Esophagus muscularis mucosa (tissue), 4 donors: ENCODE results near the gene SH3BGR. TPM values are rescaled to one million over a fixed set of nuclear protein-coding genes. Genes with fewer than 3 reads are reported as not detected.
A peak's percentile ranks its signal among the peaks of the same experiment; 100 is the strongest.

Source experiments
- DNase-seq: peaks from one replicate; pipeline ENCODE4 v3.0.0-alpha.2; 2017; ENCODE audit errors: extremely low spot score
- H3K27ac ChIP-seq, 4 donors: fragments of 200-600 bp; sonication (generic); replicated peaks in 1 of 4; 1 replicate in 3 of 4; 2 replicates in 1 of 4; pipeline ENCODE4 v1.5.1; 2016 to 2019; ENCODE audit warnings: mild to moderate bottlenecking in 1 of 4
- H3K27me3 ChIP-seq, 4 donors: fragments of 200-600 bp; sonication (generic); one replicate each; pipeline versions ENCODE4 v1.5.1 to v1.6.0; 2016 to 2019
- H3K36me3 ChIP-seq, 4 donors: fragments of 200-600 bp; sonication (generic); one replicate each; pipeline ENCODE4 v1.5.1; 2016 to 2019
- H3K4me1 ChIP-seq, 4 donors: fragments of 200-600 bp; sonication (generic); one replicate each; pipeline ENCODE4 v1.5.1; 2016 to 2019
- H3K4me3 ChIP-seq, 4 donors: fragments of 200-600 bp; sonication (generic); 1 replicate in 2 of 4; 2 replicates in 2 of 4; pipeline ENCODE4 v1.5.1; 2016 to 2019; ENCODE audit warnings: mild to moderate bottlenecking in 4 of 4, moderate library complexity in 1 of 4
- H3K9me3 ChIP-seq, 4 donors: fragments of 200-600 bp; sonication (generic); 1 replicate in 3 of 4; 2 replicates in 1 of 4; pipeline ENCODE4 v1.5.1; 2016 to 2019
- CTCF ChIP-seq, 3 experiments: fragments of 200-600 bp in 2 of 3; fragments of 450-650 bp in 1 of 3; sonication (generic) in 2 of 3; IDR thresholded peaks; one replicate each; pipeline ENCODE4 v1.5.1; 2017 to 2019; ENCODE audit warnings: antibody characterized with exemption in 3 of 3, mild to moderate bottlenecking in 2 of 3, moderate library complexity in 1 of 3
- EP300 ChIP-seq: sonication (generic); formaldehyde crosslinking; IDR thresholded peaks from one replicate; pipeline ENCODE4 v1.6.1; 2017; ENCODE audit warnings: antibody characterized with exemption
- POLR2A ChIP-seq: fragments of 450-650 bp; IDR thresholded peaks from one replicate; pipeline ENCODE4 v1.6.1; 2017; ENCODE audit warnings: antibody characterized with exemption, moderate library complexity, mild to moderate bottlenecking, low read depth
- POLR2AphosphoS5 ChIP-seq, 2 donors: sonication (generic); formaldehyde crosslinking; IDR thresholded peaks; one replicate each; pipeline ENCODE4 v1.6.1; 2017; ENCODE audit warnings: antibody characterized with exemption in 2 of 2
- WGBS: methylation state at CpG from one replicate; pipeline ENCODE4 v1.1.5; 2018; 5-methylcytosine and 5-hydroxymethylcytosine counted together
- intact Hi-C: fragments of 100-400 bp; cut with DNase I; formaldehyde crosslinking; loops from one replicate; pipeline ENCODE4 v1.15.1; 2023
- total RNA-seq, 4 donors: library from RNA; depleted of rRNA; stranded (reverse); fragments of >200 nt; gene quantifications; one replicate each; pipeline versions ENCODE4 v1.1.0 to v1.2.1, GENCODE V29; 2016

The SH3BGR gene
- total RNA-seq, 4 donors from 2014 or later, result 9.7 to 33.9 (median 24.1) TPM

GRCh38 chr21:39441502-39442475, 10.0 kb upstream of the SH3BGR start:
- H3K27me3 ChIP-seq, result no peaks in the 10 kb centered on the region
- TF ChIP-seq CTCF (IDR thresholded peaks at IDR 0.05) (peak; percentile 64 to 73 (median 65)), POLR2A (no peak)
- WGBS, result 58% methylated on average over 13 of the region's 13 CpGs

GRCh38 chr21:39444421-39445180, 7.2 kb upstream of the SH3BGR start:
- whole genome bisulfite sequencing, result 10% methylated on average over 15 of the region's 15 CpGs
- Histone ChIP-seq H3K9me3 (no peaks in the 10 kb centered on the region), H3K4me3 (peak overlapping the region; percentile 71 to 93 (median 81)), H3K27ac (peak overlapping the region; percentile 90 to 94 (median 92)), H3K36me3 (no peaks in the 10 kb centered on the region), H3K27me3 (no peaks in the 10 kb centered on the region), H3K4me1 (peaks cover 7 to 23% (median 16%) of the 10 kb centered on the region in 4 donors)
- DNase-seq, result no peak
- no peak for TF ChIP-seq POLR2A
- TF ChIP-seq POLR2AphosphoS5 (IDR thresholded peaks at IDR 0.05), result peak in 1 of 2 donors; percentile 53
- intact Hi-C loops, result loop anchor here (5.0 kb wide), 1 partner anchor 57 kb away; no protein-coding TSS in a partner anchor

More at GRCh38 chr21:39441502-39442475, 10.0 kb upstream of the SH3BGR start:
- Histone ChIP-seq H3K4me1 (peaks cover 7 to 23% (median 16%) of the 10 kb centered on the region in 4 donors), H3K27ac (no peak overlapping the region), H3K4me3 (no peak overlapping the region), H3K9me3 (no peaks in the 10 kb centered on the region), H3K36me3 (no peaks in the 10 kb centered on the region)
- no peak for DNase-seq
- intact Hi-C loops, result loop anchor here (5.0 kb wide), 1 partner anchor 54 kb away; no protein-coding TSS in a partner anchor

- peak within 1 kb of the TSS; percentile 71 to 93 (median 81) for H3K4me3 ChIP-seq
- H3K9me3 ChIP-seq, result no peaks in the 10 kb centered on the region
- peak; percentile 97 for DNase-seq
- peaks cover 7 to 23% (median 19%) of the 10 kb centered on the region in 4 donors for H3K4me1 ChIP-seq
- peak within 1 kb of the TSS; percentile 90 to 94 (median 92) for H3K27ac ChIP-seq
- peak; percentile 29 for TF ChIP-seq POLR2A
- TF ChIP-seq EP300, result no peak
- peak; percentile 83 to 87 for TF ChIP-seq POLR2AphosphoS5 (IDR thresholded peaks at IDR 0.05)
- peak in 2 of 3 experiments; percentile 9 to 13 for TF ChIP-seq CTCF (IDR thresholded peaks at IDR 0.05)
- WGBS, result under 1% methylated on average over 29 of the region's 83 CpGs
- no peaks in the 10 kb centered on the region for H3K36me3 ChIP-seq
- H3K27me3 ChIP-seq, result no peaks in the 10 kb centered on the region
- intact Hi-C loops, result no loop called here
Measured at GRCh38 chr21:39445321-39446269, 6.2 kb upstream of the SH3BGR start, which contains the start of gene LCA5L. Gene LCA5L (minus strand): TSS chr21:39445778. CDS start chr21:39428493, 17,285 bp downstream.

GRCh38 chr21:39447264-39447663, 4.5 kb upstream of the SH3BGR start:
- Histone ChIP-seq H3K4me1 (peaks cover 7 to 30% (median 24%) of the 10 kb centered on the region in 4 donors), H3K9me3 (no peaks in the 10 kb centered on the region), H3K36me3 (no peaks in the 10 kb centered on the region), H3K27me3 (no peaks in the 10 kb centered on the region), H3K27ac (no peak overlapping the region), H3K4me3 (no peak overlapping the region)
- intact Hi-C loops, result no loop called here
- no peak for TF ChIP-seq EP300
- no peak for TF ChIP-seq CTCF (IDR thresholded peaks at IDR 0.05)
- TF ChIP-seq POLR2AphosphoS5 (IDR thresholded peaks at IDR 0.05), result no peak
- no peak for TF ChIP-seq POLR2A
- no peak for DNase-seq
- 95% methylated on average over 7 of the region's 7 CpGs for WGBS
